Stimulated activated CD4-positive, alpha-beta T cell treated with anti-CD3 and anti-CD28 coated beads, Interleukin-15, amount 100 ng/mL, for 48 hours (primary cell): ENCODE measurements around the gene GSTA2.
"Not testable (repeated sequence)": the region's sequence is repeated elsewhere in the genome, so short reads cannot be mapped to it uniquely, and the experiment has no call there.

Experiments used
- DNase-seq, 2 donors: peaks; one replicate each; pipeline ENCODE4 v3.0.0-alpha.2; 2020; ENCODE audit warnings: low read depth in 2 of 2

Gene GSTA2

DNA sequence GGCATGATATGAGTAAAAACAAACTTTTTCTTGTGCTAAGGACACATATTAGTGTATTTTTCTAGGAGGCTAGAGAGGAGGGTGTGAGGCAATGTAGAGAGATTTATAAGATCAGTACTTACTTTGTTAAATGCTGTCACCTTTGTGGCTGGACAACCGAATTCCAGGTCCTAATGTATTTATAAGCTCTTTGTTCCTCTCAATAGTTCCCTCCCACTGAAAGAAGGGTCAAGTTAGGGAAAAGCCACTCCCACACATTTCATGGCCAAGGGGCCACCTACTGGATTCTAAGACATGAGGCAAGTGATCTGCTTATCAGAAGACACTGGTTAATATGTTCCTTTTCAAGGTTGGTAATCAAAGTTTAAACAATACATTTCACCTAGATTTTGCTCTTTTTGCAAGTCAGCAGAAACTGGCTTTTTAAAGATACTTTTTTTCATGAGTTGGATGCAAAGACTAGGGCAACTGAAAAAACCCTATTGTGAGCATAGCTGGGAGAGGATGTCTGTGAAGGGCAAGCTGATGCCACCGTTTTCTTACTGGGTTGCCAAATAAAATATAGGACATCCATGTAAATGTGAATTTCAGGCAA lies at the start of gene GSTA2:
Gene GSTA2, minus strand, starts transcription at position 154 of the 595 bp plus-strand sequence. CDS start 5,528 bp downstream, outside the sequence.
- not testable (repeated sequence) for DNase-seq

DNA sequence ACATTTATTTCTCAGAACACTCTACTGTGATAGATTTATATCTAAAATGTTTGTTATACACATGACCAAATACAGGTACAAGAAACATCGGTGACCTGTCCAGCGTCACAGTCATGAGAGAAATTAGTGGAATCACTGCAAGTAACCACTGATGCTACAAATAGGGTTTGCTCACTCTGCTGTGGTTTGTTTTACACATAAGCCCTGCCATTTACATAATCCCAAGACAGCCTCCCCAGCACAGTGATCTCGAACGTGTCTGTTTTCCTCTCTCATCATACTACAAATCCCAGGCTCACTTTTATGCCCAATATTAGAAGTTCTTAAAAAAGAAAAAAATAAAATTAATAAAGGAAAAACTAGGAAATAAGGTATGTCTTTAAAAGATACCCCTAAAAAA lies 46.5 kb upstream of the GSTA2 start:
- DNase-seq, result not testable (repeated sequence)

DNA sequence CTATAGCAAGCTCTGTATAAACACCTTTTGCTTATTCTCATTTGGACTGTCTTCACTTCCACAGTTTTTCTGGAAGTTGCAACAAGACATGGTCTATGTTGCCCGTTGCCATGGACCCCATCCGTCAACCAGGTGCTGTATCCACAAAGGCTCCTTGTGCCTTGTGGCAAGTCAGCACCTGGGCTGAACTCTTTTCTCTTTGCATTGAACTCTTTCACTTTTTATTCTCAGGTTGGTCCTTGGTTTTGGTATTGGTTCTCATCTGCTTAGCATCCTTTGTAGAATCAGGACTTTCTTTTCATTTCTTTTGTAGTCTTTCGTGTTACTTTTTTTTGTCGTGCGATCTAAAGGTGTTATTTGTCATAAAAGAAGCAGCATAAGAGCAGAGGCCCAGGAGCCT lies 45.4 kb upstream of the GSTA2 start:
- DNase-seq, result no peak

DNA sequence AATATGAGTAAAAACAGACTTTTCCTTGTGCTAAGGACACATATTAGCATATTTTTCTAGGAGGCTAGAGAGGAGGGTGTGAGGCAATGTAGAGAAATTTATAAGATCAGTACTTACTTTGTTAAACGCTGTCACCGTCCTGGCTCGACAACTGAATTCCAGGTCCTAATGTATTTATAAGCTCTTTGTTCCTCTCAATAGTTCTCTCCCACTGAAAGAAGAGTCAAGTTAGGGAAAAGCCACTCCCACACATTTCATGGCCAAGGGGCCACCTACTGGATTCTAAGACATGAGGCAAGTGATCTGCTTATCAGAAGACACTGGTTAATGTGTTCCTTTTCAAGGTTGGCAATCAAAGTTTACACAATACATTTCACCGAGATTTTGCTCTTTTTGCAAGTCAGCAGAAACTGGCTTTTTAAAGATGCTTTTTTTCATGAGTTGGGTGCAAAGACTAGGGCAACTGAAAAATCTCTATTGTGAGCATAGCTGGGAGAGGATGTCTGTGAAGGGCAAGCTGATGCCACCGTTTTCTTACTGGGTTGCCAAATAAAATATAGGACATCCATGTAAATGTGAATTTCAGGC lies 40.5 kb upstream of the GSTA2 start, which contains the start of gene GSTA1:
Gene GSTA1, minus strand, starts transcription at position 149 of the 588 bp plus-strand sequence. CDS start 4,549 bp downstream, outside the sequence.
- not testable (repeated sequence) for DNase-seq

DNA sequence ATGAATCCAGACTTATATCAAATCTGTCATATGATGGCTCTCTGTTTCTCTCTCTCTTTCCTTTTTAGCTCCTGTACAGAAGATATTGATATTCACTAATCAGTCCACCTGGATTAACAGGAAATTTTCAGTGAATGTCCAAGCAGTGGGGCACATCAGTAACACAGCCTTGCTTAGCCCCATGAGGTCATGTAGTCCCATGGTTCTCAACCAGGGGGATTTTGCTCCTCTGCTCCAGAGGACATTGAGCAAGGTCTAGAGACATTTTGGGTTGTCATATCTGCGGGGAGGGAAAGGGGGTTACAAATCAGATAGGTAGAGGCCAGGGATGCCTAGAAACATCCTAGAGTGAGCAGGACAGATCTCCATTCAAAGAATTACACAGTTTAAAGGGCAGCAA lies 39.5 kb upstream of the GSTA2 start:
- DNase-seq, result no peak

DNA sequence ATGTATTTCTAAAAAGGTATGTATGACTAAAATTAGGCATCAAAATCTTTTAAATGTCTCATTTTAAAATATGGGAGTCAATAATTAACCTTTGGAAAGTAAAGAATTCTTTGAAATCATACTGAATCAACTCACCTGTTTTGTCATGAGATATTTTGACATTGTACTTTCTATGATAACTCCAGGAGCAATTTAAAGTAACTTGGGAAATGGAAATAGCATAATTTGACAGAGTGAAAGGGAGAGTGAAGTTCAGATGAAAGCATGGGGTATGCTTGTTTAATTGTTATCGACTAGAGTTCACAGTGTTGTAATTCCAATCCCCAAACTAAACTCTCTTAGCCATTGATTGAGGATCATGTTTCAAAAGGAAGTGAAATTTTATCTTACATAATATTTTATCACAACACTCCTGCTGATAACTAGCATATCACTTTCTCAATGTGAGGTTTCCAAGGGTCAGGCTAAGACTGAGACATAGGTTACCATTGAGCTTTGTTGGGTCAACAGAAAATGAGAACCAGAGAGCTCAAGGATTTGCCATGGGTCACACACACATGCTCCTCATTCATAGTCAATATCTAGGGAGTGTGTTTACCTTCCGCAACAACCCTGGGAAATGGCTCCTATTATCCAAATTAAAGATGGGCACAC lies 38.0 kb upstream of the GSTA2 start:
- no peak for DNase-seq

DNA sequence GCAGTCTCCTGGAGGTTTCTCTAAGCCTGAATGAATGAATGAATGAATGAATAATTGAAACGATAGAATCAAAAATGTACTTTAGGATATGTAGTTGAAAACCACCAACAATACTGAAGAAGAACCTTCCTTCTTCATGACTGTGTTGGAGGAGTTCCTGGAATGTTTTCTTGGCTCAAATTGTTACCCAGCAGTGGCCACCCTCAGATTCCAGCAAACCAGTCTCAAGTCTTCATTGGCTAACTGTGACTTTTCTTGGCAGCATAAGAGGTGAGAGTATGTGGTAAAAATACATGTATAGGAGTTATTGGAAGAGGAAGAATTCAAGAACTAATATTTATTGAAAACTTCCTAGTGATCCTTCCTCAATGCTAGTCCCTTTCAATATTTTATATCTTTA lies 36.0 kb upstream of the GSTA2 start:
- DNase-seq, result not testable (repeated sequence)

DNA sequence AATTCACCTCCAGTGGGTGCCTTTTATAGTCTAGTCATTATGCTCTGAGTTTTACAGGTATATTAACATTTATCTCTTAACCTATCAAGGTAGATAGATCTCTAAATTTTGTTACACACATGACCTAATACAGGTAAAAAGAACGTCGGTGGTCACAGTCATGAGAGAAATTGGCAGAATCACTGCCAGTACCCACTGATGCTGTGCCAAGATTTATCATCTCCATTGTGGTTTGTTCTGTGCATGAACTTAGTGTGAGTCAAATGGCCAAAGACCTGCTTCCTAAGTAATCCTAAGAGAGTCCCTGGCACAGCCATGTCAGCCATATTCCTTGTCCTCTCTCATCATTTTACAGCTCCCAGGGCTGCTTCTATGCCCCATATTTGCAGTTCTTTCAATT lies 31.1 kb upstream of the GSTA2 start:
- DNase-seq, result not testable (repeated sequence)

DNA sequence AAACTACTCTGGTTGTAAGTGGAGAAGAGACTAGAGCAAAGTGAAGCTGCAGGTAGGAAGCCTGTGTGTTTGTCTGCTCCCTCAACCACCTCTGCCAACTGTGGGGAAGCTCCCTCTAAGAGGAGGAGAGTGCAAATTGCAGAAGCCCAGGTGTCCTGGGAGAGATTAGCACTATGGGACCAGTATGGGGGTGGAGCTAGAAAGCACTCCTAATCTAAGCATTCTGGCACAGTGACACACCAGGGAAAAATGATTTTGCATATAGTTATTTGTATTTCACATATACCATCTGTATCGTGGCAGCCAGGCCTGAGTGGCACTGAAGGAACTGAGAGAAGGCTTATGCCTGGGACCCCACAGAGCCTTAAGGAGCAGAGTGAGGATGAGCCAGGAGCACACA lies 27.6 kb upstream of the GSTA2 start:
- no peak for DNase-seq

DNA sequence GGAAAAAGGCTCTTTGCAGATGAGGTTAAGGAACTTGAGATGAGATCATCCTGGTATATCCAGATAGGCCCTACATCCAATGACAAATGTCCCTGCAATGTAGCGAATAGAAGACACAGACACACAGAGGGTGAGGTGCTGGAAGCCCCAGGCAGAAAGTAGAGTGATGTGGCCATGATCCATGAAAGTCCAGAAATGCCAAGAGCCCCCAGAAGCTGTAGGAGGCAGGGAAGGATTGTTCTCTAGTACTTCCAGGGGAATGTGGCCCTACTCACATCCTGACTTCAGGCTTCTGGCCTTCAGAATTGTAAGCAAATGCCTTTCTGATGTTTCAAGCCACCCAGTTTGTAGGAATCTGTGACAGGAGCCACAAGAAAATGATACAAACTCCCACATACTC lies 26.4 kb upstream of the GSTA2 start:
- DNase-seq, result not testable (repeated sequence)

DNA sequence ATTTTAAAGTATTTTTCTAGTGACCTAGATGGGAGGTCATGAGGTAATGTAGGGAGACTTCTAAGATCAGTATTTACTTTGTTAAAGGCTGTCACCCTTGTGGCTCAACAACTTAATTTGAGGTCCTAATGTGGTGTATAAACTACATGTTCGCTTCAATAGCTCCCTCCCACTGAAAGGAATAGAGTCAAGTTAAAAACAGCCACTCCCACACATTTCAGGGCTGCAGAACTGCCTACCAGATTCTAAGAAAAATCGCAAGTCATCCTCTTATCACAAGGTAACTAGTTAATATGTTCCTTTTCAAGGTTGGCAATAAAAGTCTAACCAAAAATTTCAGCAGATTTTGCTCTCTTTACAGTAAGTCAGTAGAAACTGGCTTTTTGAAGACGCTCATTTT lies 25.2 kb upstream of the GSTA2 start:
- no peak for DNase-seq

DNA sequence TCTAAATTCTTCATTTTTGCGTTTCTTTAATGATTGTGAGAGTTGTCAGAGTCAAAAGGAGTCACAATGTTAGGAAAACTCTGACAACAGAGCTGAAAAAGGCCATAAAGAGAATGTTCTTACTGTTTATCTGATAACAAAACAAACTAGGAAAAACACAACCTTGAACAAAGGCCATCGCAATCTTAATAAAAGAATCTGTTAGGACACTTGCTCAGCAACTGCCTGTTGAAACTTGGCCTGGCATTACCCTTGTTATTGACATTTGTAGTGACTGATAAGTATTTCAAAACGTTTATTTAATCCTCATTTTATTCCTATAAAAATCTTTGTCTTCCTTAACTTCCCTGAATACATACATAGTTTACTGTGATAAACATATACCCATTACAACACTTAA lies 24.6 kb upstream of the GSTA2 start:
- no peak for DNase-seq

DNA sequence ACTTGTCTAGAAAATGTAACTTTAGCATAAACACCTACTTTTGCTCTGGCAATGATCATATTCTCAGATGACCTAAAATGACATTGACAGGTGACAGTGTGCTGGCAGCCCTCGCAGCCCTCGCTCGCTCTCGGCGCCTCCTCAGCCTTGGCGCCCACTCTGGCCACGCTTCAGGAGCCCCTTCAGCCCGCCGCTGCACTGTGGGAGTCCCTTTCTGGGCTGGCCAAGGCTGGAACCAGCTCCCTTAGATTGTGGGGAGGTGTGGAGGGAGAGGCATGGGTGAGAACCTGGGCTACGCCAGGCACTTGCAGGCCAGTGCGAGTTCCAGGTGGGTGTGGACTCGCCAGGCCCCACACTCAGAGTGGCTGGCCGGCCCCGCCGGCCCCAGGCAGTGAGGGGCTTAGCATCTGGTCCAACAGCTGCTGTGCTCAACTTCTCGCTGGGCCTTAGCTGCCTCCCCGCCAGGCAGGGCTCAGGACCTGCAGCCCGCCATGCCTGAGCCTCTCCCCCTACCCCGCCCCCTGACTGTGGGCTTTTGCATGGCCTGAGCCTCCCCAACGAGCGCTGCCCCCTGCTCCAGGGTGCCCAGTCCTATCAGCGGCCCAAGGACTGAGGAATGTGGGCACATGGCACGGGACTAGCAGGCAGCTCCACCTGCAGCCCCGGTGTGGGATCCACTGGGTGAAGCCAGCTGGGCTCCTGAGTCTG lies 23.1 kb upstream of the GSTA2 start:
- no peak for DNase-seq

DNA sequence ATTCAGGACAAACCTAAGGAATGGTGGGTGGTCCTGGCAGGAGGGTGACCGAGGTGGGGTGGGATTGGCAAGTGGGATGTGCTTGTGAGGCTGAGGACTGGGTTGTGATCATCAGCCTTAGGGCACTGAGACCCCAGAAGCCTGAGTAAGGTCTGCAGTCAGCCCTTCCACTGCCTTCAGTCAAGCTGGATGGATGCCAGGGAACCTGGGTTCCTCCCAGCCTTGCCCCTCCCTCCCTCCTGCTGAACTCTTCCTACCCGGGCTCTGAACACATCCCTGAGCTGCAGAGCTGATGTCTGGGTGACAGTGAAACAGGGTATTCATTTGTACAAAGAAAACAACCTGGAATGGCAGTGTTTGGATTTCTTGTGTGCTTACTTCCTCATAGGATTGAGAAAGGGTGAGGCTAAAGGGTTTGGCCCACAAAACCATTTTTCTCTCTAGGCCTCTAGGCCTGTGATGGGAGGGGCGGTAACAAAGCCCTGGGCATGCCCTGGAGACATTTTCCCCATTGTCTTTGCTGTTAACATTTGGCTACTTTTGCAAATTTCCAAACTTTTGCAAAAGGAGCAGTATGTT lies 19.5 kb upstream of the GSTA2 start:
- not testable (repeated sequence) for DNase-seq

DNA sequence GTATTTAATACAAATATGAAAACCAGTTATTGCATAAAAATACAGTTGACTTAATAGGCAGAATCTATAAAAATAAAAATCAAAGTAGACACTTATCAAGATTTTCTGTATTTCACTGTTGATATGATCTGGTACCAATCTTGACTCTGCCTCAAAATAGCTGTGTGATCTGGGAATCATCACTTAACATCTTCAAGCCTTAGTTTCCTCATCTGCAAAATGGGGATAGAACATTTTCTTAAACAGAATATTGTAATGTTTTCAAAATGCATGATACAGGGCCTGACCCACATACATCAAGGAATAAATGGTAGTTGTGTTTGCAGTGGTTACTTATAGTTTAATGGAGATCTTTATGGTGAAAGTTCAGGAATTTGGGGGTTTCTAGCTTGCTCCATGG lies 18.9 kb upstream of the GSTA2 start:
- DNase-seq, result not testable (repeated sequence)

DNA sequence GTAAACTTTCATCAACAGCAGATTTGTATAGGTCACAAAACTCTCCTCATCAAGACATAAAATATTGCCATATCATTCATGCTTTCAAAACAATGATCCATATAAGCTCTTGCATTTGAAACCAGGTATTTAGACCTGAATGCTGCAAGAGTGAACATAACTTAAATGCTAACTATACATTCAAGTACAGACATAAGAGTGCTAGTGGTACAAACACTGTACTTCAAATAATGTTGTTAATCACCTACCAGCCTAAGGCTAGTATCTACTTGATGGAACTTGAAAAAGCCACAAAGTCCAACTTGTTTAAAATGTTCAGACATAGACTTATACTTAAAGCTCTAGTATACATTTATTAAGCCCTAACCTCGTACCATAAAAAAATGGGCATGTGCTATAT lies 16.0 kb upstream of the GSTA2 start:
- no peak for DNase-seq

DNA sequence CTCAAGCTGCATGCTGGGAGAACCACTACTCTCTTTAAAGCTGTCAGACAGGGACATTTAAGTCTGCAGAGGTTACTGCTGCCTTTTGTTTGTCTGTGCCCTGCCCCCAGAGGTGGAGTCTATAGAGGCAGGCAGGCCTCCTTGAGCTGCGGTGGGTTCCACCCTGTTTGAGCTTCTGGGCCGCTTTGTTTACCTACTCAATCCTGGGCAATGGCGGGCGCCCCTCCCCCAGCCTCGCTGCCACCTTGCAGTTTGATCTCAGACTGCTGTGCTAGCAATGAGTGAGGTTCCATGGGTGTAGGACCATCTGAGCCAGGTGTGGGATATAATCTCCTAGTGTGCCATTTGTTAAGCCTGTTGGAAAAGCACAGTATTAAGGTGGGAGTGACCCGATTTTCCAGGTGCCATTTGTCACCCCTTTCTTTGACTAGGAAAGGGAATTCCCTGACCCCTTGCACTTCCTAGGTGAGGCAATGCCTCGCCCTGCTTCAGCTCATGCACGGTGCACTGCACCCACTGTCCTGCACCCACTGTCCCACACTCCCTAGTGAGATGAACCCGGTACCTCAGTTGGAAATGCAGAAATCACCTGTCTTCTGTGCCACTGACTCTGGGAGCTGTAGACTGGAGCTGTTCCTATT lies 13.6 kb upstream of the GSTA2 start:
- DNase-seq, result not testable (repeated sequence)

DNA sequence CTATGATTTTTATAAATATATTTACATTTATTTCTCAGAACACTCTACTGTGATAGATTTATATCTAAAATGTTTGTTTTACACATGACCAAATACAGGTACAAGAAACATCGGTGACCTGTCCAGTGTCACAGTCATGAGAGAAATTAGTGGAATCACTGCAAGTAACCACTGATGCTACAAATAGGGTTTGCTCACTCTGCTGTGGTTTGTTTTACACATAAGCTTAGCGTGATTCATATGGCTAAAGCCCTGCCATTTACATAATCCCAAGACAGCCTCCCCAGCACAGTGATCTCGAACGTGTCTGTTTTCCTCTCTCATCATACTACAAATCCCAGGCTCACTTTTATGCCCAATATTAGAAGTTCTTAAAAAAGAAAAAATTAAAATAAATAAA lies 6.1 kb upstream of the GSTA2 start:
- DNase-seq, result not testable (repeated sequence)

DNA sequence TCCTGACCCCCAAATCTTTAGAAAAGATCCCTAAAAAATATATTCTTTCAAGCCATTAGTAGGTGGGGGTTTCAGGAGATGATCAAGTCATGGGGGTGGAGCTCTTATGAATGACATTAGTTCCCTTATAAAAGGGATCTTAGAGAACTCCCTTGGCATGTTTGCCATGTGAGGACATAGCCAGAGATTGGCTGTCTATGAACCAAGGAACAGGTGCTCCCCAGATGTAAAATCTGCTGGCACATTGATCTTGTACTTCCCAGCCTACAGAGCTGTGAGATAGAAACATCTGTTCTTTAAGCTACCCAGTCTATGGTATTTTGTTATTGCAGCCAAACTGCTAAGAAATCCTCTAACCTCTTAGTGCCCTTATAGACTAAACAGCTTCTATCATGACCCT lies 4.4 kb upstream of the GSTA2 start:
- not testable (repeated sequence) for DNase-seq

DNA sequence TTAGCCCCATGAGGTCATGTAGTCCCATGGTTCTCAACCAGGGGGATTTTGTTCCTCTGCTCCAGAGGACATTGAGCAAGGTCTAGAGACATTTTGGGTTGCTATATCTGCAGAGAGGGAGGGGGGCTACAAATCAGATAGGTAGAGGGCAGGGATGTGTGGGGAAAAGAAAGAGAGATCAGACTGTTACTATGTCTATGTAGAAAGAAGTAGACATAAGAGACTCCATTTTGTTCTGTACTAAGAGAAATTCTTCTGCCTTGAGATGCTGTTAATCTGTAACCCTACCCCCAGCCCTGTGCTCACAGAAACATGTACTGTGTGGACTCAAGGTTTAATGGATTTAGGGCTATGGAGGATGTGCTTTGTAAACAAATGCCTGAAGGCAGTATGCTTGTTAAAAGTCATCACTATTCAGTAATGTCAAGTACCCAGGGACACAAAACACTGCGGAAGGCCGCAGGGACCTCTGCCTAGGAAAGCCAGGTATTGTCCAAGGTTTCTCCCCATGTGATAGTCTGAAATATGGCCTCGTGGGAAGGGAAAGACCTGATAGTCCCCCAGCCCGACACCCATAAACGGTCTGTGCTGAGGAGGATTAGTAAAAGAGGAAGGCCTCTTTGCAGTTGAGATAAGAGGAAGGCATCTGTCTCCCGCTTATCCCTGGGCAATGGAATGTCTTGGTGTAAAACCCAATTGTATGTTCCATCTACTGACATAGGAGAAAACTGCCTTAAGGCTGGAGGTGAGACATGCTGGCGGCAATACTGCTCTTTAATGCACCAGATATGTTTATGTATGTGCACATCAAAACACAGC lies 1.4 kb downstream of the GSTA2 start:
- DNase-seq, result not testable (repeated sequence)
